ENCODE measurements around the gene THRA.

GRCh38 chr17:40041196-40041595, 21.6 kb upstream of the THRA start:
- TF ChIP-seq CTCF (IDR thresholded peaks at IDR 0.05), result no peak
- no peak for TF ChIP-seq POLR2A (IDR thresholded peaks at IDR 0.05)
